ENCODE measurements around the gene EML1. TPM values are rescaled to one million over a fixed set of nuclear protein-coding genes. Genes with fewer than 3 reads are reported as not detected.

EML1 gene
- total RNA-seq, 2 experiments from 2014 or later = 0.59 TPM; not detected in 1

- Mint-ChIP-seq H3K4me1 (ENCODE audit: low read depth) (no peaks in the 10 kb centered on the region), H3K9me3 (no peaks in the 10 kb centered on the region), H3K4me3 (no peak overlapping the region), H3K27me3 (peaks cover 72% of the 10 kb centered on the region), H3K36me3 (ENCODE audit: low read depth) (no peaks in the 10 kb centered on the region), H3K27ac (no peak overlapping the region)
- intact Hi-C loops (cut with DNase I, micrococcal nuclease) = no loop called here
- TF ChIP-seq CTCF (IDR thresholded peaks at IDR 0.05) = no peak
- no peaks in the 10 kb centered on the region for H3K9me3 ChIP-seq (ENCODE audit: control insufficient read depth in 1 of 2, insufficient read depth in 1 of 2, low read length in 2 of 2)
- no peak overlapping the region for H3K27ac ChIP-seq (ENCODE audit: low read depth in 1 of 2, low read length in 2 of 2)
- H3K27me3 ChIP-seq (ENCODE audit: control insufficient read depth in 1 of 2, insufficient read depth in 2 of 2, low read length in 2 of 2) = peaks cover 7 to 26% of the 10 kb centered on the region in 2 experiments
- no peak for DNase-seq
- ATAC-seq (ENCODE audit: poor library complexity) = no peak
- H3K4me1 ChIP-seq (ENCODE audit: insufficient read depth, low read length) = no peaks in the 10 kb centered on the region
- CTCF ChIA-PET = interaction anchor here (0.9 kb wide), 1 partner anchor 8 kb away, joined by 3 read pairs; no protein-coding TSS in a partner anchor
- no peaks in the 10 kb centered on the region for H3K36me3 ChIP-seq (ENCODE audit: insufficient read depth, low read length)
- no peak overlapping the region for H3K4me3 ChIP-seq (ENCODE audit: low read length)
- POLR2A ChIA-PET = no interaction called here
Measured at GRCh38 chr14:99871771-99872170, 78.6 kb downstream of the EML1 start.

- Mint-ChIP-seq H3K27me3 (peaks cover 69% of the 10 kb centered on the region), H3K36me3 (ENCODE audit: low read depth) (no peaks in the 10 kb centered on the region), H3K27ac (no peak overlapping the region), H3K9me3 (no peaks in the 10 kb centered on the region), H3K4me3 (no peak overlapping the region), H3K4me1 (ENCODE audit: low read depth) (no peaks in the 10 kb centered on the region)
- H3K9me3 ChIP-seq (ENCODE audit: control insufficient read depth in 1 of 2, insufficient read depth in 1 of 2, low read length in 2 of 2) = peaks cover 0 to 3% of the 10 kb centered on the region in 2 experiments
- intact Hi-C loops (cut with DNase I, micrococcal nuclease) = no loop called here
- TF ChIP-seq CTCF (IDR thresholded peaks at IDR 0.05) = no peak
- no peak for ATAC-seq (ENCODE audit: poor library complexity)
- ChIA-PET CTCF (interaction anchor here (0.9 kb wide), 1 partner anchor 9 kb away, joined by 3 read pairs; no protein-coding TSS in a partner anchor), POLR2A (no interaction called here)
- no peak overlapping the region for H3K27ac ChIP-seq (ENCODE audit: low read depth in 1 of 2, low read length in 2 of 2)
- no peak for DNase-seq
- peaks cover 14 to 32% of the 10 kb centered on the region in 2 experiments for H3K27me3 ChIP-seq (ENCODE audit: control insufficient read depth in 1 of 2, insufficient read depth in 2 of 2, low read length in 2 of 2)
- H3K36me3 ChIP-seq (ENCODE audit: insufficient read depth, low read length) = no peaks in the 10 kb centered on the region
- H3K4me1 ChIP-seq (ENCODE audit: insufficient read depth, low read length) = no peaks in the 10 kb centered on the region
- H3K4me3 ChIP-seq (ENCODE audit: low read length) = no peak overlapping the region
Measured at GRCh38 chr14:99872786-99873440, 79.7 kb downstream of the EML1 start.

- ATAC-seq (ENCODE audit: poor library complexity) = no peak
- H3K4me1 ChIP-seq (ENCODE audit: insufficient read depth, low read length) = no peaks in the 10 kb centered on the region
- no peaks in the 10 kb centered on the region for H3K36me3 Mint-ChIP-seq (ENCODE audit: low read depth)
- DNase-seq = no peak
- H3K4me3 ChIP-seq (ENCODE audit: low read length) = no peak overlapping the region
- no peak overlapping the region for H3K27ac Mint-ChIP-seq
- peaks cover 0 to 3% of the 10 kb centered on the region in 2 experiments for H3K9me3 ChIP-seq (ENCODE audit: control insufficient read depth in 1 of 2, insufficient read depth in 1 of 2, low read length in 2 of 2)
- H3K36me3 ChIP-seq (ENCODE audit: insufficient read depth, low read length) = no peaks in the 10 kb centered on the region
- CTCF ChIA-PET = no interaction called here
- no peak overlapping the region for H3K27ac ChIP-seq (ENCODE audit: low read depth in 1 of 2, low read length in 2 of 2)
- no peak overlapping the region for H3K4me3 Mint-ChIP-seq
- peaks cover 70% of the 10 kb centered on the region for H3K27me3 Mint-ChIP-seq
- H3K27me3 ChIP-seq (ENCODE audit: control insufficient read depth in 1 of 2, insufficient read depth in 2 of 2, low read length in 2 of 2) = peaks cover 14 to 35% of the 10 kb centered on the region in 2 experiments
- no peak for TF ChIP-seq CTCF (IDR thresholded peaks at IDR 0.05)
- POLR2A ChIA-PET = no interaction called here
- intact Hi-C loops (cut with DNase I, micrococcal nuclease) = no loop called here
- H3K4me1 Mint-ChIP-seq (ENCODE audit: low read depth) = no peaks in the 10 kb centered on the region
- H3K9me3 Mint-ChIP-seq = no peaks in the 10 kb centered on the region
Measured at GRCh38 chr14:99873653-99874052, 80.4 kb downstream of the EML1 start.

All from CD4-positive, alpha-beta T cell (primary cell).